ENCODE measurements around the gene IGF2BP1.

The IGF2BP1 gene

DNA sequence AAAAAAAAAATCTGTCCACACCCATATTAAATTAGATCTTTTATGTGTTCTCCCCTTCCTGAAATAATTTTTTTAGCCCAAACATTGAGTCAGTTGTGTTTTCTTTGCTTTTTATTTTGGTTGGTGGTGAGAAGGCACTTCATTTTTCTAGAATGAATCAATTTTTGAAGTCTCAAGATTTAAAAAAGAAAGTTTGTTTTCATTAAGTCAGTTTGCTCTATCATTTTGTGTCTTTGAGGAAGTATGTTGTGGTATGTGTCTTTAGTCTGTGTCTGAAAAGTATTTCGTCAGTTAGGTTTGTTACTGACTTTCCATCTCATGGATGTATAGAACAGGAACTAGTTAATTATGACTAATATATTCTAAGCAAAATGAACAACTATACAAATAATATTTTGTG lies 3.8 kb downstream of the IGF2BP1 start:
- H3K36me3 ChIP-seq (ENCODE audit: insufficient read depth) = no peaks in the 10 kb centered on the region
- no peak overlapping the region for H3K9ac ChIP-seq
- H3K79me2 ChIP-seq (ENCODE audit: insufficient read depth, low read depth) = no peaks in the 10 kb centered on the region
- no peak overlapping the region for H3K27ac ChIP-seq
- H3K27me3 ChIP-seq (ENCODE audit: insufficient read depth, low read depth) = peaks cover 3% of the 10 kb centered on the region; the same call in 1 of the 2 replicates
- no peak overlapping the region for H3K4me3 ChIP-seq (IDR thresholded peaks at IDR 0.05; ENCODE audit: insufficient read depth, low read depth, low read length)
- no peaks in the 10 kb centered on the region for H3K4me1 ChIP-seq (ENCODE audit: low read depth, poor library complexity, severe bottlenecking)
- no peaks in the 10 kb centered on the region for H4K20me1 ChIP-seq (ENCODE audit: insufficient read depth)
- no peak overlapping the region for H3K4me2 ChIP-seq
- H2AFZ ChIP-seq (ENCODE audit: low read depth) = no peak overlapping the region
- TF ChIP-seq, protein P1, sequence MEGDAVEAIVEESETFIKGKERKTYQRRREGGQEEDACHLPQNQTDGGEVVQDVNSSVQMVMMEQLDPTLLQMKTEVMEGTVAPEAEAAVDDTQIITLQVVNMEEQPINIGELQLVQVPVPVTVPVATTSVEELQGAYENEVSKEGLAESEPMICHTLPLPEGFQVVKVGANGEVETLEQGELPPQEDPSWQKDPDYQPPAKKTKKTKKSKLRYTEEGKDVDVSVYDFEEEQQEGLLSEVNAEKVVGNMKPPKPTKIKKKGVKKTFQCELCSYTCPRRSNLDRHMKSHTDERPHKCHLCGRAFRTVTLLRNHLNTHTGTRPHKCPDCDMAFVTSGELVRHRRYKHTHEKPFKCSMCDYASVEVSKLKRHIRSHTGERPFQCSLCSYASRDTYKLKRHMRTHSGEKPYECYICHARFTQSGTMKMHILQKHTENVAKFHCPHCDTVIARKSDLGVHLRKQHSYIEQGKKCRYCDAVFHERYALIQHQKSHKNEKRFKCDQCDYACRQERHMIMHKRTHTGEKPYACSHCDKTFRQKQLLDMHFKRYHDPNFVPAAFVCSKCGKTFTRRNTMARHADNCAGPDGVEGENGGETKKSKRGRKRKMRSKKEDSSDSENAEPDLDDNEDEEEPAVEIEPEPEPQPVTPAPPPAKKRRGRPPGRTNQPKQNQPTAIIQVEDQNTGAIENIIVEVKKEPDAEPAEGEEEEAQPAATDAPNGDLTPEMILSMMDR (conservative IDR thresholded peaks at IDR 0.05; ENCODE audit: low read depth, low read length) = no peak

DNA sequence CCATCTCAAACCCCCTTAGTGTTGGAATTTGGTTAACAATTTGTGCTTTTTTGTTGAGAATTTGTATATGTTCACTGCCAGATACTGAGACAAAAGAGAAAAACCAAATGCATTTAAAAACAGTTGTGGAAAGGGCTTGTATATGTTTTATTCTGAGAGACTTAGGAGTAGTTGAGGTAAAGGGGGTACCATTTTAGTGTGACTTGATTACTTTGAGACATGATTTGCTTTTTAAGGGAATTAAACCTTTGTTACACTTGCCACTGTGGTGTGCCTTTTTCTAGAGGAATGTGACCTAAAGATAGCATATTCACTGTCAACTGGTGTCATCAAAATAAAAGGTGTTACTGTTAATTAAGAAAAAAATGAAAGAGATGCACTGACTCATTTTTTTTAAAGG lies 4.5 kb downstream of the IGF2BP1 start:
- TF ChIP-seq, protein P1 (conservative IDR thresholded peaks at IDR 0.05; ENCODE audit: low read depth, low read length) = no peak
- Histone ChIP-seq H3K36me3 (ENCODE audit: insufficient read depth) (no peaks in the 10 kb centered on the region), H3K27ac (no peak overlapping the region), H3K79me2 (ENCODE audit: insufficient read depth, low read depth) (no peaks in the 10 kb centered on the region), H3K4me3 (IDR thresholded peaks at IDR 0.05; ENCODE audit: insufficient read depth, low read depth, low read length) (no peak overlapping the region), H2AFZ (ENCODE audit: low read depth) (no peak overlapping the region), H3K4me2 (no peak overlapping the region), H3K4me1 (ENCODE audit: low read depth, poor library complexity, severe bottlenecking) (no peaks in the 10 kb centered on the region), H3K9ac (no peak overlapping the region), H3K27me3 (ENCODE audit: insufficient read depth, low read depth) (peaks cover 2% of the 10 kb centered on the region; the same call in 1 of the 2 replicates), H4K20me1 (ENCODE audit: insufficient read depth) (no peaks in the 10 kb centered on the region)

DNA sequence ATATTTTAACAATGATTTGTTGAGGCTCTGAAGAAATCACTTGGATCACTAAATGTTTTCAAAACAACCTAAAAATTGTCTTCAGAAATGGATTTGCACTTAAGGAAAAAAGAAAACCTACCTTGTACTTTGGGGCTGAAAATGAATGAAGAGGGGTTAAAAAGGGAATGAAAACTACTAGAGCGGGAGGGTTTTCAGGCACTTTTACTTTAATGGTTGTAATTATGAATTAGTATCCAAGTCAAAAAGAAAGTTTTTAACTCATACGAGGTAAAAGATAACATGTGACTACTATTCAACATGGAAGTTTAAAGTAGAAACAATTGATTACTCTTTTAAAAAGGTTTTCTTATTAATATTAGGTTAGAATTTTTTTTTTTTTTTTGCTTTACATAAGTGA lies 5.1 kb downstream of the IGF2BP1 start:
- no peaks in the 10 kb centered on the region for H4K20me1 ChIP-seq (ENCODE audit: insufficient read depth)
- TF ChIP-seq, protein P1 (conservative IDR thresholded peaks at IDR 0.05; ENCODE audit: low read depth, low read length) = no peak
- no peak overlapping the region for H3K4me3 ChIP-seq (IDR thresholded peaks at IDR 0.05; ENCODE audit: insufficient read depth, low read depth, low read length)
- no peak overlapping the region for H3K27ac ChIP-seq
- H3K9ac ChIP-seq = no peak overlapping the region
- no peaks in the 10 kb centered on the region for H3K4me1 ChIP-seq (ENCODE audit: low read depth, poor library complexity, severe bottlenecking)
- H2AFZ ChIP-seq (ENCODE audit: low read depth) = no peak overlapping the region
- H3K27me3 ChIP-seq (ENCODE audit: insufficient read depth, low read depth) = no peaks in the 10 kb centered on the region; the same call in 1 of the 2 replicates
- H3K36me3 ChIP-seq (ENCODE audit: insufficient read depth) = no peaks in the 10 kb centered on the region
- no peak overlapping the region for H3K4me2 ChIP-seq
- no peaks in the 10 kb centered on the region for H3K79me2 ChIP-seq (ENCODE audit: insufficient read depth, low read depth)

DNA sequence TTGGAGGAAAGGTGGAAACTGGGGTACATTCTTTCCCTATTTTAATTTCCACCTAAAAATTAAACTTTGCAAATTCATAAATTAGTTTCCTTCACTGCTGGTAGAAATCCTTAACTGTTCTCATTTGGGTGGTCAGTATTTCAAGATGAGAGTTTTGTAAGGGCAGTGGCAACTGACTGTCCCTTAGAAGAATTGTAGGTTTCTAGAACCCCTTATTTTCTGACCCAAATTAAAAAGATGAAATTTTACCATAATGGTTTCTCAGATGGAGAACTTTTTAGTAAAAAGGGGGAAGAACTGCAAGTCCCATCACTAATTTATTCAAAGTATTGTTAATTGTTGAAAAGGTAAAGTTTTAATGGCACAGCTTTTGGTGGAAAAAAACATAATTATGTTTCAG lies 5.6 kb downstream of the IGF2BP1 start:
- Histone ChIP-seq H3K9ac (no peak overlapping the region), H4K20me1 (ENCODE audit: insufficient read depth) (no peaks in the 10 kb centered on the region), H3K36me3 (ENCODE audit: insufficient read depth) (no peaks in the 10 kb centered on the region), H3K27ac (no peak overlapping the region), H3K79me2 (ENCODE audit: insufficient read depth, low read depth) (no peaks in the 10 kb centered on the region), H3K4me2 (no peak overlapping the region), H3K4me1 (ENCODE audit: low read depth, poor library complexity, severe bottlenecking) (no peaks in the 10 kb centered on the region), H2AFZ (ENCODE audit: low read depth) (no peak overlapping the region), H3K4me3 (IDR thresholded peaks at IDR 0.05; ENCODE audit: insufficient read depth, low read depth, low read length) (no peak overlapping the region), H3K27me3 (ENCODE audit: insufficient read depth, low read depth) (no peaks in the 10 kb centered on the region; the same call in 1 of the 2 replicates)
- TF ChIP-seq, protein P1 (conservative IDR thresholded peaks at IDR 0.05; ENCODE audit: low read depth, low read length) = no peak
